ENCODE measurements around the gene VPS26B. TPM values are rescaled to one million over a fixed set of nuclear protein-coding genes. Genes with fewer than 3 reads are reported as not detected.
"Not testable (repeated sequence)": the region's sequence is repeated elsewhere in the genome, so short reads cannot be mapped to it uniquely, and the experiment has no call there.

VPS26B gene
- total and polyA plus RNA-seq, 2 donors, result 27.3 to 33.1 TPM

DNA sequence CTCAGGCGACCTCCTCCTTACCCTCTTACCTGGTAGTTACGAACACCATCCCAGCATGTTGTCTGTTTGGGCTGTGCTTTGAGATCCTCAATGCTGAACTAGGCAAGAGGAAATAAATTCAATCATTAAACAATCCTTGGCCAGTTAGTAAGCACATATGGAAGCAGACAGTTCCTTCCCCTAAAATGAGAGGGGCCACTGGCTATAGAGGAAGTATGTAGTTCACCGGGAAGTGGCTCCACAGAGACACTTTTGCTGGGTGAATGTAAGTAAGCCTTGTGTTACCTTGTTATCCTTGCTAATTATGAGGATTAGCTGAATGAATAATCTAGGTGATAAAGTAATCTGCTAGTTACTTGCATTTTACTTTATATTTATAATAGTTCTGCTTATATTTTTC is 25.8 kb downstream of the VPS26B start:
- Histone ChIP-seq H3K27me3 (ENCODE audit: control insufficient read depth in 2 of 2, insufficient read depth in 1 of 2, low read length in 1 of 2) (no peaks in the 10 kb centered on the region), H3K36me3 (ENCODE audit: control insufficient read depth in 2 of 2, insufficient read depth in 2 of 2, low read length in 1 of 2) (peaks cover 57 to 61% of the 10 kb centered on the region in 2 donors), H3K4me3 (ENCODE audit: low read length in 2 of 2) (no peak overlapping the region), H3K9me3 (ENCODE audit: control insufficient read depth in 2 of 2, insufficient read depth in 1 of 2, low read length in 1 of 2) (no peaks in the 10 kb centered on the region), H3K27ac (ENCODE audit: low read depth in 1 of 2, low read length in 1 of 2) (no peak overlapping the region), H3K4me1 (ENCODE audit: control insufficient read depth in 2 of 2, insufficient read depth in 2 of 2, low read length in 2 of 2) (peaks cover 9 to 10% of the 10 kb centered on the region in 2 donors)
- DNase-seq (ENCODE audit: low read depth in 6 of 9, low spot score in 9 of 9), result no peak
- 98% methylated on average over 3 of the region's 3 CpGs for WGBS

DNA sequence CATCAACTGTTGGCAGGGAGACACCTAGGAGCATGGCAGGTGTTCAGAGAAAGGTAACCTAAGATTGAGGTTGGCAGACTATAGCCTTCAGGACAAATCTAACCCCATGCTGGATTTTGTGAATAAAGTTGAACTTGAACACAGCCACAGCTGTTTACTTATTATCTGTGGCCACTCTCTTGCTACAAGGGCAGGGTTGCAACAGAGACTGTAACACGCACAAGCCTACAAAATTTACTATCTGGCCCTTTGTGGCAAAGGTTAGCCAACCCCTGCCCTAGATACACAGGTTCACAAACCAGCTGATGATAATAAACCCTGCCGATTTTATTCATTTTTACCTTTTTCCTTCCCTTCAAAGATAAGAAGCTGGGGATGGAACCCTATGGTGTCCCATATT is 26.2 kb downstream of the VPS26B start:
- H3K27ac ChIP-seq (ENCODE audit: low read depth in 1 of 2, low read length in 1 of 2), result no peak overlapping the region
- H3K4me3 ChIP-seq (ENCODE audit: low read length in 2 of 2), result no peak overlapping the region
- DNase-seq (ENCODE audit: low read depth in 6 of 9, low spot score in 9 of 9), result no peak
- H3K36me3 ChIP-seq (ENCODE audit: control insufficient read depth in 2 of 2, insufficient read depth in 2 of 2, low read length in 1 of 2), result peaks cover 53 to 57% of the 10 kb centered on the region in 2 donors
- WGBS, result 96% methylated on average over 2 of the region's 2 CpGs
- peaks cover 9 to 10% of the 10 kb centered on the region in 2 donors for H3K4me1 ChIP-seq (ENCODE audit: control insufficient read depth in 2 of 2, insufficient read depth in 2 of 2, low read length in 2 of 2)
- no peaks in the 10 kb centered on the region for H3K27me3 ChIP-seq (ENCODE audit: control insufficient read depth in 2 of 2, insufficient read depth in 1 of 2, low read length in 1 of 2)
- H3K9me3 ChIP-seq (ENCODE audit: control insufficient read depth in 2 of 2, insufficient read depth in 1 of 2, low read length in 1 of 2), result no peaks in the 10 kb centered on the region

DNA sequence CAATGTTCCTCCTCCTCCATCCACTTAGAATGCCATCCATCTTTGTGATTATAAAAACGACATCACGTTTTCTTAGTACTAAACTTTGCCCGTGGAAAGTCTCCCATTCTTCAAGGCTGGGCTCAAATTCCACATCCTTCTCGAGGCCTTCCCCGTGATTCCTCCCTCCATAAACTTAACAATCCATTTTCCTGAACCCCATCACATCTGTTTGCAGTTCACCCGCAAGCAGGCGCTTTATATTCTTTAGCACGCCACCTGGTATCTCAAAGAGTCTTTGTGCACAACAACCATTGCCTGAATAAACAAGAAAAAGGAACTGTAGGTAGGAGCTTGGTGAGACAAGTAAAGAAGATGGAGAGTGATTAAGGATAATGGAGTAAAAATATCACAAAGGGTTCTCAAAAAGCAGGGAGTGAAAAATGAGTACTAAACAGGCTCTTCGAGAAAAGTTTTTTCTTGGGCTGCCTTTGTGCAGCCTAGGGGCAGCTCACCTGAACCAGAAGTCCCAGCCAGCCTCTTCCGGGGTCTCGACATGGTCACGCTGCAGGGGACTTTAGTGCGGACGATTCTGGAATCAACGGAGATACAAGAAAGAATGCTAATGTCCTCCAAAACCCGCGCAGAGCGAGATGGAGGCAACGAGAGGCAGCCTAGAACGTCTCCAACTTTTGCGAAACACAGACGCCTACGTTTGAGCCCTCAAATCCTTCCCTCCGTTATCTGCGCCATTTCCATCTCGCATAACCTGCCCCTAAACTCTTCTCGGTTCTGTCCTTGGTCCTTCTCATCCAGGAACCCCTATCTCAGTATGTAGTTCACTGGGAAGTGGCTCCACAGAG is 28.1 kb downstream of the VPS26B start:
- no peaks in the 10 kb centered on the region for H3K27me3 ChIP-seq (ENCODE audit: control insufficient read depth in 2 of 2, insufficient read depth in 1 of 2, low read length in 1 of 2)
- H3K36me3 ChIP-seq (ENCODE audit: control insufficient read depth in 2 of 2, insufficient read depth in 2 of 2, low read length in 1 of 2), result peaks cover 39 to 44% of the 10 kb centered on the region in 2 donors
- H3K9me3 ChIP-seq (ENCODE audit: control insufficient read depth in 2 of 2, insufficient read depth in 1 of 2, low read length in 1 of 2), result no peaks in the 10 kb centered on the region
- peaks cover 9 to 10% of the 10 kb centered on the region in 2 donors for H3K4me1 ChIP-seq (ENCODE audit: control insufficient read depth in 2 of 2, insufficient read depth in 2 of 2, low read length in 2 of 2)
- peak in 2 of 9 donors; percentile 12 to 48 for DNase-seq (ENCODE audit: low read depth in 6 of 9, low spot score in 9 of 9)
- H3K27ac ChIP-seq (ENCODE audit: low read depth in 1 of 2, low read length in 1 of 2), result peak overlapping the region; percentile 91 to 93
- 7% methylated on average over 27 of the region's 27 CpGs for WGBS
- peak overlapping the region; percentile 63 to 95 for H3K4me3 ChIP-seq (ENCODE audit: low read length in 2 of 2)

DNA sequence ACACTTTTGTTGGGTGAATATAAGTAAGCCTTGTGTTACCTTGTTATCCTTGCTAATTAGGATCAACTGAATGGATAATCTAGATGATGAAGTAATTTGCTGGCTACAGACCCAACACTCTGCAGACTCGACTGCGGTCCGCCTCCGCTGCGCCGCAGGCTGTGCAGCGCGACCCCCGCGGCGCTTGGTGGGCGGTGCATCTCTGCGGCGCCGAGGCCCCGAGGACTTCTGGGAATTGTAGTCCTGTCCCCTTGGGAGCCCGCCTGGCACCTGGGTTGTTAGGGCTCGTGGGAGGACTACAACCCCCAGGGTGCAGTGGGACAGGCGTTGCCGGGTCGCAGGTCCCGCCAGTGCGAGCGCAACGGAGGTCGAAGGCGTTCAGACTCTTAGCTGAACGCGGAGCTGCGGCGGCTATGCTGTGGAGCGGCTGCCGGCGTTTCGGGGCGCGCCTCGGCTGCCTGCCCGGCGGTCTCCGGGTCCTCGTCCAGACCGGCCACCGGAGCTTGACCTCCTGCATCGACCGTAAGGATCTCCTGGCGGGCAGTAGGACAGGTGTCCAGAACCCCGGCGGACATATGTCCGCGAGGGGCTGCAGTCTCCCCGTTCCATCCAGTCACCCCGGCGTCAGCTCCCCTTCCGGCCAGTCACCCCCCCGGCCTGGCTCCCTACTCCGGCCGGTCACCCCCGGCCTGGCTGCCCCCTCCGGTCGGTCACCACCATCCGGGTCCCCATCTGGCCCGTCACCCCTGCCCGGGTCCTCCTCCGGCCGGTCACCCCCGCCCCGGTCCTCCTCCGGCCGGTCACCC is 28.9 kb downstream of the VPS26B start, which contains the start of the genes ACAD8 and THYN1:
ACAD8 (plus strand) TSS at position 381 of the 806 bp plus-strand sequence; CDS start at position 414, 33 bp downstream.
THYN1 (minus strand) TSS at position 165 of the 806 bp plus-strand sequence. CDS start 470 bp downstream, outside the sequence.
- Histone ChIP-seq H3K9me3 (ENCODE audit: control insufficient read depth in 2 of 2, insufficient read depth in 1 of 2, low read length in 1 of 2) (no peaks in the 10 kb centered on the region), H3K4me3 (ENCODE audit: low read length in 2 of 2) (peak within 1 kb of the TSS; percentile 63 to 95), H3K27ac (ENCODE audit: low read depth in 1 of 2, low read length in 1 of 2) (peak within 1 kb of the TSS; percentile 91 to 93), H3K4me1 (ENCODE audit: control insufficient read depth in 2 of 2, insufficient read depth in 2 of 2, low read length in 2 of 2) (peaks cover 9 to 10% of the 10 kb centered on the region in 2 donors), H3K27me3 (ENCODE audit: control insufficient read depth in 2 of 2, insufficient read depth in 1 of 2, low read length in 1 of 2) (no peaks in the 10 kb centered on the region), H3K36me3 (ENCODE audit: control insufficient read depth in 2 of 2, insufficient read depth in 2 of 2, low read length in 1 of 2) (peaks cover 34 to 39% of the 10 kb centered on the region in 2 donors)
- WGBS, result under 1% methylated on average over 69 of the region's 70 CpGs
- peak; percentile 95 to 99 (median 97) for DNase-seq (ENCODE audit: low read depth in 6 of 9, low spot score in 9 of 9)

DNA sequence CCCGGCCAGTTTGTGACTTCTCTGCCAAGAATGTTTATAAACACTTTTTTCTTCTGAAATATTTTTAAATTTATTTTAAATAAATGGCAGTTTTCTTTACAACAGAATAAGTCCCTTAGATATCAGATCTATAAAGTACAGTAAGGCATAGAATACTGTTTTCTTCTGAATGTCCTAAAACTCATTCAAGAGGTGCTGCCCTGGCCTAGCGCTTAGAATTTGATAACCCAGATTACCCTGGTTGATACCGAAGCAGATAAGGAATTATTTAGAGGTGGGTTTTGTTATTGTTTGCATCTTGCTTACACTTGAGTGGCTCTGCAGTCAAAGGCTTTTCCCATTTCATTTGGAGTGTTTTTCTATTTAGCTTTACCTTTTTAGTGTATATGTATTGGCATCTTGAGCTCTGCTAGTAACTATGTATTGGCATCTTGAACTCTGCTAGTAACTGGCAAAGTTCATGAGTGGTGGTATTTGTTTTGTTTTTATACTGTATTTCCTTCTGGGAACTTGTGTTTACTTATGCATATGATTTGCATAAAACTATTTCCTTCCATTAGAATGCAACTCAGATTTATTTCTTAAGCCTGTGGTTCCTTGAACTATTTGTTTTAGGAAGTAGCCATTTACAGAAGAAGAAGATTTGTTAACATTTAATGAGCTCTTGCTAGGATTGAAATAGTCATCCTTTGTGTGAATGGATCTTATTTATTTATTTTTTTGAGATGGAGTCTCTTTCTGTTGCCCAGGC is 30.1 kb downstream of the VPS26B start:
- no peak overlapping the region for H3K27ac ChIP-seq (ENCODE audit: low read depth in 1 of 2, low read length in 1 of 2)
- peaks cover 9 to 12% of the 10 kb centered on the region in 2 donors for H3K4me1 ChIP-seq (ENCODE audit: control insufficient read depth in 2 of 2, insufficient read depth in 2 of 2, low read length in 2 of 2)
- H3K4me3 ChIP-seq (ENCODE audit: low read length in 2 of 2), result peak overlapping the region; percentile 63 to 95
- H3K27me3 ChIP-seq (ENCODE audit: control insufficient read depth in 2 of 2, insufficient read depth in 1 of 2, low read length in 1 of 2), result no peaks in the 10 kb centered on the region
- H3K9me3 ChIP-seq (ENCODE audit: control insufficient read depth in 2 of 2, insufficient read depth in 1 of 2, low read length in 1 of 2), result no peaks in the 10 kb centered on the region
- 90% methylated on average over 3 of the region's 3 CpGs for WGBS
- H3K36me3 ChIP-seq (ENCODE audit: control insufficient read depth in 2 of 2, insufficient read depth in 2 of 2, low read length in 1 of 2), result peaks cover 34 to 39% of the 10 kb centered on the region in 2 donors
- DNase-seq (ENCODE audit: low read depth in 6 of 9, low spot score in 9 of 9), result no peak

DNA sequence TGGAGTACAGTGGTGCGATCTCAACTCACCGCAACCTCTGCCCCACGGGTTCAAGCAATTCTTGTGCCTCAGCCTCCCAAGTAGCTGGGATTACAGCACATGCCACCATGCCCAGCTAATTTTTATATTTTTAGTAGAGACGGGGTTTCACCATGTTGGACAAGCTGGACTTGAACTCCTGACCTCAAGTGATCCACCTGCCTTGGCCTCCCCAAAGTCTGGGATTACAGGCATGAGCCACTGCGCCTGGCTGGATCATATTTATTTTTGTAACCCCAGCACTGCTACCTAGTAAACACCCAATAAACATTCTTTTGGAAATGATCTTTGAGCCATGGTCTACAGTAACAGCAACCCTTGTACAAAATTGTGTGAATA is 30.7 kb downstream of the VPS26B start:
- WGBS, result 99% methylated on average over 5 of the region's 5 CpGs
- not testable (repeated sequence) for H3K4me3 ChIP-seq (ENCODE audit: low read length in 2 of 2); H3K27me3 ChIP-seq (ENCODE audit: control insufficient read depth in 2 of 2, insufficient read depth in 1 of 2, low read length in 1 of 2); H3K9me3 ChIP-seq (ENCODE audit: control insufficient read depth in 2 of 2, insufficient read depth in 1 of 2, low read length in 1 of 2); DNase-seq (ENCODE audit: low read depth in 6 of 9, low spot score in 9 of 9); H3K27ac ChIP-seq (ENCODE audit: low read depth in 1 of 2, low read length in 1 of 2)
- Histone ChIP-seq H3K4me1 (ENCODE audit: control insufficient read depth in 2 of 2, insufficient read depth in 2 of 2, low read length in 2 of 2) (peaks cover 9 to 13% of the 10 kb centered on the region in 2 donors), H3K36me3 (ENCODE audit: control insufficient read depth in 2 of 2, insufficient read depth in 2 of 2, low read length in 1 of 2) (peaks cover 33 to 39% of the 10 kb centered on the region in 2 donors)

DNA sequence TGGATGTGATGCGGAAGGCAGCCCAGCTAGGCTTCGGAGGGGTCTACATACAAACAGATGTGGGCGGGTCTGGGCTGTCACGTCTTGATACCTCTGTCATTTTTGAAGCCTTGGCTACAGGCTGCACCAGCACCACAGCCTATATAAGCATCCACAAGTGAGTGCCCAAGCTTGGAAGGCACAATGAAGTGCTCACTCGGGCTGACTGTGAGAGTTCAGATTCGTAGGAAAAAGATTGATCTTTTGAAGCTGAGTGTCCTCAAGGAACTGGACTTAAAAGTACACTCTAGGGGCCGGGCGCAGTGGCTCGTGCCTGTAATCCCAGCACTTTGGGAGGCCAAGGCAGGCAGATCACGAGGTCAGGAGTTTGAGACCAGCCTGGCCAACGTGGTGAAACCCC is 32.6 kb downstream of the VPS26B start:
- DNase-seq (ENCODE audit: low read depth in 6 of 9, low spot score in 9 of 9), result no peak
- Histone ChIP-seq H3K27ac (ENCODE audit: low read depth in 1 of 2, low read length in 1 of 2) (no peak overlapping the region), H3K36me3 (ENCODE audit: control insufficient read depth in 2 of 2, insufficient read depth in 2 of 2, low read length in 1 of 2) (peaks cover 42 to 44% of the 10 kb centered on the region in 2 donors), H3K9me3 (ENCODE audit: control insufficient read depth in 2 of 2, insufficient read depth in 1 of 2, low read length in 1 of 2) (no peaks in the 10 kb centered on the region), H3K4me1 (ENCODE audit: control insufficient read depth in 2 of 2, insufficient read depth in 2 of 2, low read length in 2 of 2) (peaks cover 2 to 14% of the 10 kb centered on the region in 2 donors), H3K27me3 (ENCODE audit: control insufficient read depth in 2 of 2, insufficient read depth in 1 of 2, low read length in 1 of 2) (no peaks in the 10 kb centered on the region), H3K4me3 (ENCODE audit: low read length in 2 of 2) (no peak overlapping the region)
- 96% methylated on average over 11 of the region's 11 CpGs for WGBS

DNA sequence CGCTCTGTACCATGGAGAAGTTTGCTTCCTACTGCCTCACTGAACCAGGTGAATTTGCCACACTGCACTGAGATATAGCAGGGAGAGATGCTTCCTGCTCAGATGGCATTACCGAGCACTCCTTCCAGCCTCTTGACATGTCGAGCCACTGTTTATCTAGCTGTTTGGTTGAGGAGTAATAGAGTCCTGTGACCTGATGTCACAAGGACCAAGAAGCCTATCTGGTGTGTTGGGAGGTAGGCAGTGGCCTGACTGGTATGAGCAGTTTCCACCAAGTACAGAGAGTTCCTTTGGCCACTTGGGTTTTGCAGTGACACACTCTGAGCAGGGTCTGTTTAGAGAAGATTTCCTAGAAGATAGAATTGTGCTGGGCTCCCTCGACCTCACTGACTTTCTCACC is 34.1 kb downstream of the VPS26B start:
- no peaks in the 10 kb centered on the region for H3K27me3 ChIP-seq (ENCODE audit: control insufficient read depth in 2 of 2, insufficient read depth in 1 of 2, low read length in 1 of 2)
- no peak overlapping the region for H3K4me3 ChIP-seq (ENCODE audit: low read length in 2 of 2)
- WGBS, result 94% methylated on average over 4 of the region's 4 CpGs
- DNase-seq (ENCODE audit: low read depth in 6 of 9, low spot score in 9 of 9), result no peak
- peaks cover 51 to 58% of the 10 kb centered on the region in 2 donors for H3K36me3 ChIP-seq (ENCODE audit: control insufficient read depth in 2 of 2, insufficient read depth in 2 of 2, low read length in 1 of 2)
- H3K27ac ChIP-seq (ENCODE audit: low read depth in 1 of 2, low read length in 1 of 2), result no peak overlapping the region
- no peaks in the 10 kb centered on the region for H3K9me3 ChIP-seq (ENCODE audit: control insufficient read depth in 2 of 2, insufficient read depth in 1 of 2, low read length in 1 of 2)
- peaks cover 0 to 10% of the 10 kb centered on the region in 2 donors for H3K4me1 ChIP-seq (ENCODE audit: control insufficient read depth in 2 of 2, insufficient read depth in 2 of 2, low read length in 2 of 2)
